ENCODE measurements around the gene NAV1. TPM values are rescaled to one million over a fixed set of nuclear protein-coding genes. Genes with fewer than 3 reads are reported as not detected.

The NAV1 gene
- total RNA-seq, 2 donors from 2014 or later, result 16.3 to 32.1 TPM

DNA sequence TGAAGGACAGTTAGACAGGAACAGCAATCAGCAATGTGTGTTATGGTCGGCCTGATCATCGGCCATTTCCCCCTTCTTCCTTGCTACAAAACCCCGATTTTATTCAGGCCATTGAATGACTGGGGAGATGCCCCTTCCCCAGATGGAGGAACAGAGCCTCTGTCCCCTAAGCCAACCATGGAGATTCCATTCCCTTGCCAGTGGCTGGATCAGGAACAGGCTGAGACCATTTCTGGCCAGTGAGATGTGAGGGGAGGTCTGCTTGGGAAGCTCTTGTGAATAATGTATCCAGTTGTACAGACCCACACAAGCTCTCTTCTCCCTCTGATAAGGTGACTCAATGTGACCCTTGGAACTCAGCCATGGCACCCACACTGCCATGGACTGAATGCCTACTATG, 39.7 kb upstream of the NAV1 start:
- Histone ChIP-seq H3K4me3 (no peak overlapping the region), H3K4me1 (peaks cover 0 to 91% of the 10 kb centered on the region in 2 donors), H3K27ac (peak overlapping the region; percentile 92 to 93), H3K27me3 (no peaks in the 10 kb centered on the region), H3K36me3 (peaks cover 14% of the 10 kb centered on the region), H3K9me3 (no peaks in the 10 kb centered on the region)
- TF ChIP-seq, protein P1, sequence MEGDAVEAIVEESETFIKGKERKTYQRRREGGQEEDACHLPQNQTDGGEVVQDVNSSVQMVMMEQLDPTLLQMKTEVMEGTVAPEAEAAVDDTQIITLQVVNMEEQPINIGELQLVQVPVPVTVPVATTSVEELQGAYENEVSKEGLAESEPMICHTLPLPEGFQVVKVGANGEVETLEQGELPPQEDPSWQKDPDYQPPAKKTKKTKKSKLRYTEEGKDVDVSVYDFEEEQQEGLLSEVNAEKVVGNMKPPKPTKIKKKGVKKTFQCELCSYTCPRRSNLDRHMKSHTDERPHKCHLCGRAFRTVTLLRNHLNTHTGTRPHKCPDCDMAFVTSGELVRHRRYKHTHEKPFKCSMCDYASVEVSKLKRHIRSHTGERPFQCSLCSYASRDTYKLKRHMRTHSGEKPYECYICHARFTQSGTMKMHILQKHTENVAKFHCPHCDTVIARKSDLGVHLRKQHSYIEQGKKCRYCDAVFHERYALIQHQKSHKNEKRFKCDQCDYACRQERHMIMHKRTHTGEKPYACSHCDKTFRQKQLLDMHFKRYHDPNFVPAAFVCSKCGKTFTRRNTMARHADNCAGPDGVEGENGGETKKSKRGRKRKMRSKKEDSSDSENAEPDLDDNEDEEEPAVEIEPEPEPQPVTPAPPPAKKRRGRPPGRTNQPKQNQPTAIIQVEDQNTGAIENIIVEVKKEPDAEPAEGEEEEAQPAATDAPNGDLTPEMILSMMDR (IDR thresholded peaks at IDR 0.05), result no peak
- no peak for DNase-seq (ENCODE audit: low spot score)

DNA sequence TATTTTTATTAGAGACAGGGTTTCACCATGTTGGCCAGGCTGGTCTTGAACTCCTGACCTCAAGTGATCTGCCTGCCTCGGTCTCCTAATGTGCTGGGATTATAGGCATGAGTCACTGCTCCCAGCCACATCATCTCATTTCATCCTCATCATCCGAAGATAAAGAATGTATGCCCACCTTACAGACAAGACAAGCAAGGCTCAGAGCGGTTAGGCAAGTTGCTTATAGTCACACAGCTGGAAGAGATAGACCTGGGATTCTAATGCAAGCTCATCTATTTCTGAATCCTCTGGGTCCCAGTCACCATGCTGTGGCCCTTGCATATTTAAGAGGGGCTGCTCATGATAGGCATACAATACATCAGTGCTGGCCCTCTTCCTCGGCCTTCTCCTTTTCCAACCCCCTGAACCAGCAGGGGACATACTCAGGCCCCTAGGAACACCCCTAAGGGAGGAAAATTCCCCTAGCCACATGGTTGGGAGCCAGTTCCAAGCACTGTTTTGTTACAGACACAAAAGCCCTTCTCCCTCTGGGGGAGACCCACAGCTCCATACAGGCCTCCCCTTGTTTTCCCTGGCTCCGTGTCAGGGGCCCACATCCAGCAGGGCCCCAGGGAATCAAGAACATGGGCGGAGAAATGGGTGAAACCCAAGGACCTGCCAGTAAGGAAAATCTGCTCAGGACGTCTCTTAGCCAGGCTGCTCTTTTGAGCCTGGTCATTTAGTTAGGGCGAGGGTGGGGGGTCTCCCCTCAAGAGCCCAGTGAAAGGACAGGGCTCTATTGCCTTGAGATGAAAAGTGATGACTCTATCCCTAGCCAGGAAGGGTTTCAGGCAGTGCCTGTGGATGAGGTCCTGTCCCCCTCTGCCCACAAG, 38.9 kb upstream of the NAV1 start:
- no peak overlapping the region for H3K4me3 ChIP-seq

DNA sequence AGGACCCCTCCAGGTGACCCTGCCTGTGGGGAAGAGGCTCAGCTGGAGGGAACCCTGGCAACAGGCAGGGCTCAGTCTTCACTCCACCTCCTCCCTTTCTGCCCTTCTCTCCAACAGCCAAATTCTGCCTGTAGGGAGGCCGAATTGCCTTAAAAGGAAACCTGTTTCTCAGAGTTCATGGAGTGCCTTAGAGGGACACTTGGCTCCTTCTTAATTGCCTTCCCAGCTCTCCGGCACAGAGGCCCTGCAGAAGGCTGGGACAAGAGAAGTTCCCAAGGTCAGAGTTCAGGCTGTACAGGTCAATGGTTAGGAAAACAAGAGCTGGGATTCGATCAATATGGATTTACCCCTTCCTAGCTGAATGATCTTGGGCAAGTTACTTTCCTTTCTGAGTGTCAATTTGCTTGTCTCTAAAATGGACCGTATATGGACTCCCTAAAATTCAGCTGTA, 38.2 kb upstream of the NAV1 start:
- Histone ChIP-seq H3K9me3 (no peaks in the 10 kb centered on the region), H3K4me1 (peaks cover 0 to 91% of the 10 kb centered on the region in 2 donors), H3K4me3 (no peak overlapping the region), H3K27ac (peak overlapping the region; percentile 92 to 93), H3K27me3 (no peaks in the 10 kb centered on the region), H3K36me3 (no peaks in the 10 kb centered on the region)
- TF ChIP-seq, protein P1 (IDR thresholded peaks at IDR 0.05), result no peak
- no peak for DNase-seq (ENCODE audit: low spot score)

More for the DNA sequence above, 38.9 kb upstream of the NAV1 start:
- peak overlapping the region; percentile 92 to 93 for H3K27ac ChIP-seq
- TF ChIP-seq, protein P1 (IDR thresholded peaks at IDR 0.05), result no peak
- peaks cover 6% of the 10 kb centered on the region for H3K36me3 ChIP-seq
- H3K4me1 ChIP-seq, result peaks cover 0 to 91% of the 10 kb centered on the region in 2 donors
- no peak for DNase-seq (ENCODE audit: low spot score)
- H3K9me3 ChIP-seq, result no peaks in the 10 kb centered on the region
- H3K27me3 ChIP-seq, result no peaks in the 10 kb centered on the region

DNA sequence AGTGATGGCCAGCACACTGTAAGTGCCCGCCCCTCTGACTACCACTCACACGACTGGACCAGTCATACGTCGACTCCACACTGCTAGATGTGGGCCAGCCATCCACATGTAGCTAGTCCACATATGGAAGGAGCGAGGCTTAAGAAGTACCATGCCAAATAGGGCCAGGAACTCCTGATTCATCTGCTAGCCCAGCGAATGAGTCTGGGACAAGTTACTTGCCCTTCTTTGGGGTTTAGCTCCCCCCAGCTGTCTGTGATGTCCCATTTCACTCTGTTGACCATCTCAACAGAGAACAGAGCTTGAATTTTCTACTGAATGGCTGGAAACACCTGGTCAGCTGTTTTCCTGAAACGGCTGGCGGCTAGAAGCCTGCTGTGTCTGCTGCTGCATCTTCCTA, 37.8 kb upstream of the NAV1 start:
- H3K27me3 ChIP-seq, result no peaks in the 10 kb centered on the region
- H3K9me3 ChIP-seq, result no peaks in the 10 kb centered on the region
- no peaks in the 10 kb centered on the region for H3K36me3 ChIP-seq
- DNase-seq (ENCODE audit: low spot score), result no peak
- TF ChIP-seq, protein P1 (IDR thresholded peaks at IDR 0.05), result no peak
- peak overlapping the region; percentile 92 to 93 for H3K27ac ChIP-seq
- H3K4me1 ChIP-seq, result peaks cover 0 to 91% of the 10 kb centered on the region in 2 donors
- no peak overlapping the region for H3K4me3 ChIP-seq

DNA sequence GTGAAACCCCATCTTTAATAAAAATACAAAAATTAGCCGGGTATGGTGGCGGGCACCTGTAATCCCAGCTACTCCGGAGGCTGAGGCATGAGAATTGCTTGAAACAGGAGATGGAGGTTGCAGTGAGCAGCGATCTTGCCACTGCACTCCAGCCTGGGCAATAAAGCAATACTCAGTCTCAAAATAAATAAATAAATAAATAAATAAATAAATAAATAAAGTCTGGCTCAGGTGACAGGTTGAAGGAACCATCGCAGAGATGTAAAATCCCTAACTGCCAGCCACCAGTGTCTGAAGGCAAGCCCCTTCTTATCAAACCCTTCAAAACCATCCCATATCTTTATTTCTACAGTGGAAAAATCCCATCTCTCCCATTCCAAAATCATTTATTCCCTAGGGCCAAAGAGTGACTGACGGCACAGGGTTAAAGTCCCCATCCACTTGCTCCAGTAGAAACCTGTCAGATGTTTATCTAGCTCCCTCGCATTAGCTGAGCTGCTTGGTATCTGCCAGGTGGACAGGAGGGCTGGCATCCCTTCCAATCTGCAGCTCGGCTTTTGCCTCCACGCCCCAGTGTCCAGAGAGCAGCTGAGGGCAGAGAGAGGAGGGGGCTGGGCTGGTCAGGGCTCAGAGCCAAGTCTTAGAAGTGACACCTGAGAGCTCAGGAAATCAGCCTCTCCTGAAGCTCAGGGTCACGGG, 37.0 kb upstream of the NAV1 start:
- DNase-seq (ENCODE audit: low spot score), result no peak
- no peaks in the 10 kb centered on the region for H3K36me3 ChIP-seq
- no peak overlapping the region for H3K4me3 ChIP-seq
- no peaks in the 10 kb centered on the region for H3K27me3 ChIP-seq
- peaks cover 0 to 90% of the 10 kb centered on the region in 2 donors for H3K4me1 ChIP-seq
- no peaks in the 10 kb centered on the region for H3K9me3 ChIP-seq
- H3K27ac ChIP-seq, result peak overlapping the region; percentile 92 to 93
- TF ChIP-seq, protein P1 (IDR thresholded peaks at IDR 0.05), result no peak

Data from right atrium auricular region (tissue), 2 donors.